Activated CD4-positive, alpha-beta T cell treated with anti-CD3 and anti-CD28 coated beads, Interleukin-2, amount 50 U/mL, for 24 hours (primary cell): ENCODE measurements around the gene PCCA.

ENCODE experiments used
- DNase-seq, 2 donors: peaks; one replicate each; pipeline ENCODE4 v3.0.0-alpha.2; 2020; ENCODE audit warnings: low read depth in 1 of 2, low spot score in 1 of 2

Gene PCCA

DNA sequence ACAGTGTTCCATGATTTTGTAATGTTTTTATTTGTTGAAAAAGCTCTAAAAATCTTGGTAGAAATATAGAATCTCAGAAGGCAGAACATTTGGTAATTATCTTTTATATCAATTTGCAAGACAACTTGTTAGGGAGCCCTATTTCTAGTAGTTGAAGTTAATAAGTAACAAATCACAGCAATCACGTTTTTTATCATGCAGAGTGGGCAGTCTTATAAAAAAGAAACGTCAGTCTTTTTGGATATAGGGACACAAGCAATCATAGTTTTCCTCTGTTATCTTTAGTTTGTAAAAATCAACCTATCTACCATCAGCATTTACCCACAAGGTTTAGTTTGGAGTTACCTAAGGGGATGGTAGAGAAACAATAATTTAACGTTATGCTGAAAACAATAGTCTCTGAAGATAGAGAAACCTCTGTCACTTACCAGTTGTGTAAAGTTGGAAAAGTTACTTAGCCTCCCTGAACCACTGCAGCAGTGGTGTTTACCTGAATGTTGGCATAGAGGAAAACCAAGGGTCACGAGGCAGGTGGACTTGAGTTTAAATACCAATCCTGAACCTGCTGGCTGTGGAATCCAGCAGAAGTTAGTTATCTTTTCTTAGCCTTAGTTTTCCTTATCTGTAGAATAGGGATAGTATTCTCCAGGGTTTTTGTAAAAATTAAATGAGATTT lies 306.9 kb downstream of the PCCA start:
- no peak for DNase-seq

DNA sequence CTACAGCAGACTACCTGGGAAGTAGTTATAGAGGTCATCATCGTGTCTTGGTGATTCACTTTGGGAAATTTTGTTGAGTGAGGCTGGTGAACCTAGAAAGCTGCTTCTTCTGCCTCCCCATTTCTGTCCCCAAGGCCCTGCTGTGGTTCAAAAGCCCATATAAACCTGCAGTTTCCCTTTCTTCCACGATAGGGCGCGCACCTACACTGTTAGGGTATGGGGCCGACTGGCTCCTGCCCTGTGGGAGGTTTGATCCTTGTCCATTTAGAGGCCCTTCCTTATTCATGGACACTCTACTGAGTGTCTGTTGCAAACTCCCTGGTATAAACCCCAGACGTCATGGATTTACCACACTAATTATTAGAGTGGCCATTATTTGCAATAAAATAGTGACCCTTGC lies 307.9 kb downstream of the PCCA start:
- no peak for DNase-seq

GRCh38 chr13:100397627-100398026 lies 308.7 kb downstream of the PCCA start:
- no peak for DNase-seq

DNA sequence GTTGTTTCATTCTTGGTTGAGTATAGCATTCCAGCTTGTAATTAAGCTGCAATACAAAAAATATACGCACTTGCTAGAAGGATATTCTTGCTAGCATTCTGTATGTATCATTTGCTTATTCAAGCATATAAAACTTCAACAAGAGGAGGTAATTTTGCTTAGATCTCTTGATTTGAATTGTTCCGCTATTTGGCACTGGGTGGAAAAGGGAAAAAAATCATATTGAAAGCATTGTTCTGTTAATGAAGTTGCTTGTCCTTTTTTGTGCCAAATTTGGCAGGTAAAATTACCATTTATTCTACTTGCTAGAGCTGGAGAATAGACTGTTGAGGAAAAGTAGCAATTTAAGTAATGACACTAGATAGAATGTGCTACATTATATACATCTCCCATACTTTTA lies 309.5 kb downstream of the PCCA start:
- no peak for DNase-seq

GRCh38 chr13:100399455-100399854 lies 310.6 kb downstream of the PCCA start:
- DNase-seq: no peak

GRCh38 chr13:100403675-100404074 lies 314.8 kb downstream of the PCCA start:
- no peak for DNase-seq

DNA sequence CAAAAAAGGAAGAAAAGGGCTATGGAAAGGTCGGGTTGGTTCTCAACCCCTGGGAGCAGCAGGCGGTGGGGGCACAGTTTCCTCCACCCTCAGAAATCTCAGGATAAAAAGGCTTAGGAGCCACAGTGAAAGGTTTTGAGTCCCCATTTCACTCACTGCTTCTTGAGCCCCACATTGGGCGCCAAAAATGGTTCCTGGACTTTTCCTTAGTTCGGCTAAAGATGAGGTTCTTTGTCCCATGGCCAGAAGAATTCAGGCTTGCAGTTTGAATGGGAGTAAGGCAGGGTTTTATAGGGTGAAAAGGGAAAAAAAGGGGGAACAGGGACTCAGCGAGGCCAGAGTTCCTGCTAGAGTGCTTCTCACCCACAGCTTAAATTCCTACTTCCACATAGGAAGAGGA lies 320.2 kb downstream of the PCCA start:
- DNase-seq: no peak

GRCh38 chr13:100423375-100423774 lies 334.5 kb downstream of the PCCA start:
- no peak for DNase-seq

DNA sequence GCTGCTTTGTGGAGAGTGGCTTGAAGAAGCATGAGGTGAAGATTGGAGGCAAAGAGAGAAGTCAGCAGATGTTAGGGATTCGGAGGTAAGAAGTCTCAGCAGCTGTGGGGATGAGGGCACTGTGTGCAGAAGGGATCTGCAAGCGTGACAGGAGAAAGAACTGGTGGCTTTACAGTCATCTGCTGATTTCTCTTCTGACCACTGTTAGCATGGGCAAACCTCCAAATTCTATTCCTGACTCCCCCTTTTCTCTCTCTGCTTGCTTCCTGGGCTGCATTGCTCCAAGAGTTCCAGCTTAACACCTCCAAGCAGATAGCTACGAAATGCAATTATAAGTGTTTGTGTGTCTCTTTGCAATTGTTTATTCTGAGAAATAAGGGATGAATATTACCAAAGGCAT lies 340.1 kb downstream of the PCCA start:
- DNase-seq: no peak

DNA sequence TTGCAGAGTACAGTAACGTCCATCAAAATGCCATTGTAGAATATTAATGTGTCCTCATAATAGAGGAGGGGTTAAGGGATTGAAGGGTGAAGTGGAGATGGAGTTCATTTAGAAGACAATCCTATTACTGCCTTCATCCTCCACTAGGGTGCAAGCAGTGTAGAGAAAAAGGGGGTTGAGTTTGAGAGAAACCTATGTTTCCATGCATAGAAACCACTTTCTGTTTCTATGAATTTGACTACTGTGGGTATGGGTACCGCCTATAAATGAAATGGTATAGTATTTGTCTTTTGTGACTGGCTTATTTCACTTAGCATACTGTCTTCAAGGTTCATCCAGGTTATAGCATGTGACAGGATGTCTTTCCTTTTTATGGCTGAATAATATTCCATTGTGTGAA lies 343.7 kb downstream of the PCCA start:
- no peak for DNase-seq

GRCh38 chr13:100433475-100433874 lies 344.6 kb downstream of the PCCA start:
- no peak for DNase-seq

DNA sequence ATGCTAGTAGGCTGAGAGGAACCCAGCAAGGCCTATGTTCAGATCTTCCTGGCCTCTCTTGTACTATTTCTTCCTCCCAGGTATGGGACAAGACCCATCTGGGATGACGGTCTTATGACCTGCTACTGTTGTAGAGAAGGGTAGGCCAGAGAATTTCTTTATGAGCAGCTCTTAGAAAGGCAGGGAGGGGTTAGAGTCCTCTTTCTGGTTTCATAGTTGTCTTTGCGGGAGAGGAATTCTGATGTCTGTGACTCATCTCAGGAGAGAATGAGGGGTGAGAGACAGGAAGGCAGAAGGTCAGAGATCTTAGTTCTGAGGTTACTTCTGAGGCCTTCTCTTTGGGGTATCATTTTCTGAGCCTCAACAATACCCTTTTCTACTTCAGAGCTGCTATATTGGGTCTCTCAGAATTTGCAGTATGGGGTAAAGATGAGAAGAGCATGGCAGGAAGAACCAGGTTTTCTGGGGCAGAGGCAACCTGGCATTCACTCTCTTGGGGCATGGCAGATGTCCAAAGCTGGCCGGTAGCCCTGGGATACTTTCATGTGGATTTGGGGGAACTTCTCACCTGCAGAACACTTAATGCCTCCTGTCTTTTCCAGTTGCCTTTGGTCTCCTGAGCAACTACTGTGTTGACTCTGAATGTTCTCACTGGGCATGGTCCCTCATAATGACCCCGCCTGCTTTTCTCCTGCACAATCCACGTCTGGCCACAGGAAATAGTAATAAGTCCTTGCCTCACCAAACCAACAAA lies 345.3 kb downstream of the PCCA start:
- no peak for DNase-seq

- DNase-seq: no peak
Measured at GRCh38 chr13:100436099-100436498, 347.2 kb downstream of the PCCA start.

DNA sequence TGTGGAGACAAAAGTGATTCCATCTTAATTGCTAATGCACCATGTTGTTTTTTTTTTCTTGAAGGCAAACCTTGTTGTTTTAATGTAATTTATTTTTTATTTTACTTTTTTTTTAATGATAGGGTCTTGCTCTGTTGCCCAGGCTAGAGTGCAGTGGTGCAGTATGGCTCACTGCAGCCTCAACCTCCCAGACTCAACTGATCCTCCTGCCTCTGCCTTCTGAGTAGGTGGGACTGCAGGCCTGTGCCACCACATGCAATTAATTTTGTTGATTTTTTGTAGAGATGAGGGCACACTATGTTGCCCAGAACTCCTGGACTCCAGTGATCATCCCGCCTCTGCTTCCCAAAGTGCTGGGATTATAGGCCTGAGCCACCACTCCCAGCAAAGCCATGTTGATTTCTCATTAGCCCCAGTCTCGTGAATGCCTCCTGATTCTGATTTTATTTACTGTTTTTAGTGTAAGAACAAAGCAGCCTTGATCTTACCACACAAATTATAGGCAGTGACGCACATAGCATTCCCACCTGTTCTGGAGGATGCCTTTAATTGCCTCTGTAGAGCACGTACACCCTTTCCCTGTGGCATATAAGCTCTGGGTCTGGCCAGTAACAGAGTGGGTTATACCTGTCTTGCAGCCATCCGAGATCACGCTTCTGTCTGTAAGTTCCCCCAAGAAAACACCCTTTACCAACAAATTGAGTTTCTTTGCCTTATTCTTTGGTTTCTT lies 349.3 kb downstream of the PCCA start:
- no peak for DNase-seq

DNA sequence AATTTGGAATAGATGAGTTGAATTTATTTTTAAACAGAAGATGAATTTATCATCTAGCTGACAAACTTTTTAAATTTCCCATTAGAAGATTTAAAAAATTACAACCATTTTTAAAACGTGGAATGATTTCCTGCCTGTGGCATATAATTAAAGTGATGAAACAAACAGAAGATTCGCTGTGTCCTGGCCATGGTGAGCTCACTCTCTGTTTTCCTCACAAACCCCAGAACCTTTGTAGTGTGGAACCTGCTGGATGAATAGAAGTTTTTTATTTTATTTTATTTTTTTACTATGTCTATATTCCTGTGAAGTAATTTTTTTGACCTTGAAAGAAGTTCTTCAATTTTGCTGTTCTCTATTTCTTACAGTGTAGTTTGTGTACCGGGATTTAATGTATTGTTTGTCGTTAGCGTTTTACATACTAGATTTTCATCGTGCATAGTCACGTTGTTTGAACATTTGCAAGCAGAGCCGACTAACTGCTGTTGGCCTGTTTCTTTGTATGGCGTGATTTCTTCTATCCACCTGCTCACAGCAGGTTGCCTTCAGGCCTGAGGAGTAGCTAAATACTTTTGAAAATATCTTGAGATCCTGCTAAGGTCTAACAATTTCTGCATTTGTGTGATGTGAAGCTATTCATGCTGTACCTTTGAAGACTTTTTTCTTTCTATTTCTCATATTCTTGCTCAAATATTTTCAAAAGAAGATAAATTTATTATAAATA lies 350.5 kb downstream of the PCCA start:
- no peak for DNase-seq

DNA sequence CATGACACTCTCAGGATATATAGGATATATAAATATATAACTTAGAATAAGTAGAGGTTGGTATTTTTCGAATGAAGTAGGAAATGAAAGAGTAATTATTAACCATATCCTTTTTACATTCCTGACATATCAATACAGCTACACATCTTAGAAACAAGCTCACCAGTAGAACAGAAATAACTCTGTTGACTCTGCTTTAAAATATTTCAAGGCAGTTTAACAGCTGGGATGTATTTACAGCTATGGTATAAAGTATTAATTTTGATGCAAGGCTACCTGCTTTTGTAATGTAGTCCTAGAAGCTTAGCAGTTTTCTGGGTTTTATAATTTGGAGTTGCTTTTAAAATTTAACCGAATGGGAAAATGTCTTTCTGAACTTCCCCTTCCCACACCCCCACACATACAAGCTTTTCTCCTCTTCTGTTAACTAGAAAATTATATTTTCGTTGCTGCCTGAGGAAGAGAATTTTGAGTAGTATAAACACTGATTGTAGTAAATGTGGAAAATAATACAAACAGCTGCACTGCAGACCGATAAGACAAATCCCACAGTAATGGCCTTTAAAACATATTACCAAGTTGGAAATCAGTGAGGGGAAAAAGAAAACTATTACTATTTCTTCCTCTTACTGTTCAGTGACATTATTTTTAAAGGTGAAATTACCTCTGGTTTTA lies 352.0 kb downstream of the PCCA start:
- no peak for DNase-seq

DNA sequence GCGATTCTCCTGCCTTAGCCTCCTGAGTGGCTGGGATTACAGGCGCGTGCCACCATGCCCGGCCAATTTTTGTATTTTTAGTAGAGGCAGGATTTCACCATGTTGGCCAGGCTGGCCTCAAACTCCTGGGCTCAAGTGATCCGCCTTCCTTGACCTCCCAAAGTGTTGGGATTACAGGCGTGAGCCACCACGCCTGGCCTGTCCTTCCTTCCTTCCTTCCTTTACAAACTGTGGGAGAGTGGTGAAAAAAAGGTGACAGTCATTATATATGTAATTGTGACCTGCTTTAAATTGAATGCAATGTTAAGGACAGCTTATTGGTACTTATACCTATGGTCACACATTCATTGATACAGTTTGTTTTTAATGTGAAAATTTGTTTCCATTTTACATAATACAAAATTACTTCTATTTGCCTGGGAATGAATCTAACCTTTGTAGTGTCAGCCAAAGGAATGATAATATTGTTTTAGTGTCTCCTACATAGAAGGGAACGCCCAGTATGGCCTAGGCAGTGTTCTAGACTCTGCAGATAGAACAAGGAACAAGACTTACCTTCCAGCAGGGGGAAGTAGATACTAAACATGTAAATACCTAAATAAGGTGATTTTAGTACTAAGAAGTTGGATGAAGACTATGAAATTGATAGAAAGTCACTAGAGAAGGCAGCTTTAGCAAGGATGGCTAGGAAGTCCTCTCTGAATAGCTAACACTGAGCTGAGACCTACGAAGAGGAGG lies 353.4 kb downstream of the PCCA start:
- DNase-seq: no peak

DNA sequence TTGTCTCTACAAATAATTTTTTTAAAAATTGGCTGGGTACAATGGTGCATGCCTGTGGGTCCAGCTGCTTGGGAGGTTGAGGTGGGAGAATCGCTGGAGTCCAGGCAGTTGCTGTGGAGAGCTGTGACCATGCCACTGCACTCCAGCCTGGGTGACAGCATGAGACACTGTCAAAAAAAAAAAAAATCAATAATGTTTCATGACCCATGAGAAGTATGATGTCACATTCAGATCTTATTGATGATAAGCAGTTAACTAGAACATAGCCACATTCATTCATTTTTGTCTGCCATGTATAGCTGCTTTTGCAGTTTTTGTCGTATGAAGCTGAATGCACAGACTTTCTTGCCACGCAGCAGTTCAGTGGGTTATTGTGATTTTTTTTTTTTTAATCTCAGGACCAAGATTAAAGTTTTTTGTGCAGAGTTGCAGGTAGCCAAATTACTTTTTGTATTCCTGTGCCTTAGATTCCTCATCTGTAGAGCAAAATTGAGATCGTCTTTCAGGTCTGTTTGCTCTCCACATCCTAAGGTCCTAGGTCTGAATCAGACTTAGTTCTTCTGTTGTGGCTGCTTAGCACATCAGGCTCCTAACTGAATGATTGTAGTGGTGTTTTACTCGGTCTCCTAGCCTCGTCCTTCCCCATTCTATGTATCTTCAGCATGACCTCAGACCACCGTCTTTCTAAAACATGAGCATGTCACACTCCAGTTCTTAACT lies 354.5 kb downstream of the PCCA start:
- no peak for DNase-seq

DNA sequence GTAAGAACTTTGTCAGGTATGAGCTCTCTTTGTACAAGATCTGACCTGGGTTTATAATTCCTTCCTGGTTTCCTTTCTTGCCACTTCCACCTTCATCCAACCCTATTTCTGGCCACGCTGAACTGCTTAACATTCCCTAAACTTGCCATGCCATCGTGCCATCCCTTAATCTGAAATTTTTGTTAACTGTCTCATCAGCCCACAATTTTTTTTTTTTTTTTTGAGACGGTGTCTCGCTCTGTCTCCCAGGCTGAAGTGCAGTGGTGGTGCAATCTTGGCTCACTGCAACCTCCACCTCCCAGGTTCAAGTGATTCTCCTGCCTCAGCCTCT lies 355.1 kb downstream of the PCCA start:
- no peak for DNase-seq

DNA sequence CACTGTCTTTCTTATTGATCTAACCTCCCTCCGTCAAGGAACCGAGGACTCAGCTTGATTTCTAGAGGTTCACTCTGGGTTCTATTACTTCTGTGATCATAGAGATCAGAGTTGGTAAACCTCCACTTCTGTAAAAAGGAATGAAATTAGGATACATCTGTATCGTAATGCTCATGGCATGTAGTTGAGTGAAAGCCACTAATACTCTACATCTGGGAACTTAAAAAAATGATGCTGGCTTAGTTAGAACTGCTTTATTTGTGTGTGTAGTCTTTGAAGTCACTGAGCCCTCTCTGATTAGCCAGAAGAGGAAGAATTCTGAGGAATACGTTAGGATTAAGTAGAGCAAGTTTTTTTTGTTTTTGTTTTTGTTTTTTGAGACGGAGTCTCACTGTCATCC lies 358.9 kb downstream of the PCCA start:
- DNase-seq: no peak
